Measurements from ENCODE around the gene RMP24. TPM values are rescaled to one million over a fixed set of nuclear protein-coding genes. Genes with fewer than 3 reads are reported as not detected.

The RMP24 gene

Other genes with a start within 250 kb of the RMP24 start
- gene RPRD1A, start 94.9 kb downstream of the RMP24 start, total RNA-seq: 57.9 and 76.2 TPM in 2 replicates
- 20.5 and 21.8 TPM in 2 replicates for gene SLC39A6, start 156.7 kb downstream of the RMP24 start, total RNA-seq
- gene ELP2, start 157.2 kb downstream of the RMP24 start, total RNA-seq: 115 and 244 TPM in 2 replicates
- 0.79 and 1.3 TPM in 2 replicates for gene MOCOS, start 214.8 kb downstream of the RMP24 start, total RNA-seq